Stomach (tissue), 9 donors: ENCODE measurements around the gene UNC5B. TPM values are rescaled to one million over a fixed set of nuclear protein-coding genes. Genes with fewer than 3 reads are reported as not detected.

Experiments used
- DNase-seq, 2 donors: peaks; one replicate each; pipeline versions ENCODE4 v3.0.0 to v3.0.0-alpha.2; 2013 to 2019
- H3K27ac ChIP-seq, 5 donors: fragments of 200-600 bp in 4 of 5; sonication (generic) in 4 of 5; one replicate each; pipeline ENCODE4 v1.5.1; 2013 to 2019; ENCODE audit warnings: mild to moderate bottlenecking in 1 of 5, moderate library complexity in 1 of 5
- H3K27me3 ChIP-seq, 3 donors: fragments of 200-600 bp; sonication (generic); one replicate each; pipeline ENCODE4 v1.5.1; 2017 to 2019; ENCODE audit warnings: mixed run types in 1 of 3
- H3K36me3 ChIP-seq, 4 donors: fragments of 200-600 bp; sonication (generic); 1 replicate in 3 of 4; 2 replicates in 1 of 4; pipeline ENCODE4 v1.5.1; 2016 to 2019
- H3K4me1 ChIP-seq, 4 donors: fragments of 200-600 bp; sonication (generic); one replicate each; pipeline ENCODE4 v1.5.1; 2016 to 2019
- H3K4me3 ChIP-seq, 4 donors: fragments of 200-600 bp; sonication (generic) in 3 of 4; one replicate each; pipeline ENCODE4 v1.5.1; 2016 to 2019; ENCODE audit warnings: mild to moderate bottlenecking in 1 of 4
- H3K9me3 ChIP-seq, 4 donors: fragments of 200-600 bp; sonication (generic); one replicate each; pipeline ENCODE4 v1.5.1; 2016 to 2019
- EP300 ChIP-seq: sonication (generic); formaldehyde crosslinking; IDR thresholded peaks from one replicate; pipeline ENCODE4 v1.6.1; 2017; ENCODE audit warnings: antibody characterized with exemption
- POLR2A ChIP-seq, 4 donors: fragments of 450-650 bp; IDR thresholded peaks; one replicate each; pipeline ENCODE4 v1.6.1; 2016; ENCODE audit warnings: antibody characterized with exemption in 4 of 4, control low read depth in 2 of 4, mild to moderate bottlenecking in 1 of 4, moderate library complexity in 1 of 4
- POLR2AphosphoS5 ChIP-seq, 3 donors: sonication (generic); formaldehyde crosslinking; IDR thresholded peaks; one replicate each; pipeline ENCODE4 v1.6.1; 2016; ENCODE audit warnings: antibody characterized with exemption in 3 of 3
- WGBS, 5 donors: extraction: QIAGEN DNeasy Blood & Tissue Kit in 3 of 5; methylation state at CpG; one replicate each; pipeline versions ENCODE4 v1.1.5 to v1.1.7; 2013 to 2018; 5-methylcytosine and 5-hydroxymethylcytosine counted together
- intact Hi-C: fragments of 100-400 bp; cut with DNase I; formaldehyde crosslinking; loops from one replicate; pipeline ENCODE4 v1.15.1; 2023; ENCODE audit warnings: low total_unique reads
- polyA plus RNA-seq, 3 donors: library from polyadenylated mRNA; stranded (reverse); fragments of 200-250 nt; gene quantifications; one replicate each; pipeline ENCODE4 v1.2.3, GENCODE V29; 2013
- total RNA-seq, 5 donors: library from RNA; depleted of rRNA; stranded (reverse); fragments of >200 nt; gene quantifications; one replicate each; pipeline versions ENCODE4 v1.1.0 to v1.2.3, GENCODE V29; 2014 to 2016
- TF ChIP-seq, protein P1 (sequence below), 7 experiments: fragments of 450-650 bp in 4 of 7; fragments of 200-600 bp in 3 of 7; sonication (generic) in 3 of 7; IDR thresholded peaks; one replicate each; pipeline ENCODE4 v1.5.1; 2016 to 2019; ENCODE audit warnings: antibody characterized with exemption in 7 of 7, control low read depth in 2 of 7, mild to moderate bottlenecking in 1 of 7
- donor health status: healthy with polysubstance abuse.
- donor health status: Bipolar disorder and iron deficiency.
- donor health status: healthy.

UNC5B gene
- total and polyA plus RNA-seq, 8 donors: 1.4 to 42.9 (median 5.7) TPM

- Histone ChIP-seq H3K4me3 (no peak overlapping the region), H3K36me3 (peaks cover 0 to 34% (median 25%) of the 10 kb centered on the region in 4 donors), H3K27me3 (no peaks in the 10 kb centered on the region), H3K4me1 (peaks cover 0 to 5% (median 0%) of the 10 kb centered on the region in 4 donors), H3K9me3 (no peaks in the 10 kb centered on the region), H3K27ac (no peak overlapping the region)
- TF ChIP-seq EP300 (no peak), POLR2A (IDR thresholded peaks at IDR 0.05) (no peak), POLR2AphosphoS5 (IDR thresholded peaks at IDR 0.05) (no peak)
- TF ChIP-seq, protein P1, sequence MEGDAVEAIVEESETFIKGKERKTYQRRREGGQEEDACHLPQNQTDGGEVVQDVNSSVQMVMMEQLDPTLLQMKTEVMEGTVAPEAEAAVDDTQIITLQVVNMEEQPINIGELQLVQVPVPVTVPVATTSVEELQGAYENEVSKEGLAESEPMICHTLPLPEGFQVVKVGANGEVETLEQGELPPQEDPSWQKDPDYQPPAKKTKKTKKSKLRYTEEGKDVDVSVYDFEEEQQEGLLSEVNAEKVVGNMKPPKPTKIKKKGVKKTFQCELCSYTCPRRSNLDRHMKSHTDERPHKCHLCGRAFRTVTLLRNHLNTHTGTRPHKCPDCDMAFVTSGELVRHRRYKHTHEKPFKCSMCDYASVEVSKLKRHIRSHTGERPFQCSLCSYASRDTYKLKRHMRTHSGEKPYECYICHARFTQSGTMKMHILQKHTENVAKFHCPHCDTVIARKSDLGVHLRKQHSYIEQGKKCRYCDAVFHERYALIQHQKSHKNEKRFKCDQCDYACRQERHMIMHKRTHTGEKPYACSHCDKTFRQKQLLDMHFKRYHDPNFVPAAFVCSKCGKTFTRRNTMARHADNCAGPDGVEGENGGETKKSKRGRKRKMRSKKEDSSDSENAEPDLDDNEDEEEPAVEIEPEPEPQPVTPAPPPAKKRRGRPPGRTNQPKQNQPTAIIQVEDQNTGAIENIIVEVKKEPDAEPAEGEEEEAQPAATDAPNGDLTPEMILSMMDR (IDR thresholded peaks at IDR 0.05): no peak
- intact Hi-C loops: loop anchor here (5.0 kb wide), 1 partner anchor 72 kb away; no protein-coding TSS in a partner anchor
- DNase-seq: no peak
- 69 to 78% (median 75%) methylated on average over 6 to 19 of the region's 19 CpGs for WGBS, 5 donors
Observed at GRCh38 chr10:71278691-71279588, 66.6 kb downstream of the UNC5B start.

GRCh38 chr10:71279590-71280170, 67.3 kb downstream of the UNC5B start:
- Histone ChIP-seq H3K9me3 (no peaks in the 10 kb centered on the region), H3K4me3 (no peak overlapping the region), H3K4me1 (peaks cover 0 to 2% (median 0%) of the 10 kb centered on the region in 4 donors), H3K27ac (no peak overlapping the region), H3K36me3 (peaks cover 0 to 39% (median 28%) of the 10 kb centered on the region in 4 donors), H3K27me3 (no peaks in the 10 kb centered on the region)
- TF ChIP-seq EP300 (no peak), POLR2AphosphoS5 (IDR thresholded peaks at IDR 0.05) (no peak), POLR2A (IDR thresholded peaks at IDR 0.05) (no peak)
- intact Hi-C loops: loop anchor here (5.0 kb wide), 2 partner anchors 72 to 357 kb away; no protein-coding TSS in a partner anchor
- 87 to 91% (median 90%) methylated on average over 19 to 22 of the region's 22 CpGs for WGBS, 5 donors
- DNase-seq: no peak

- 36 to 70% (median 53%) methylated on average over 5 of the region's 5 CpGs for WGBS, 5 donors
- TF ChIP-seq POLR2A (IDR thresholded peaks at IDR 0.05) (no peak), EP300 (no peak), POLR2AphosphoS5 (IDR thresholded peaks at IDR 0.05) (no peak)
- TF ChIP-seq, protein P1 (IDR thresholded peaks at IDR 0.05): no peak
- no peaks in the 10 kb centered on the region for H3K9me3 ChIP-seq
- no peak for DNase-seq
- no peaks in the 10 kb centered on the region for H3K4me1 ChIP-seq
- no peak overlapping the region for H3K4me3 ChIP-seq
- H3K27me3 ChIP-seq: no peaks in the 10 kb centered on the region
- intact Hi-C loops: loop anchor here (5.0 kb wide), 1 partner anchor 358 kb away; no protein-coding TSS in a partner anchor
- no peak overlapping the region for H3K27ac ChIP-seq
- H3K36me3 ChIP-seq: peaks cover 0 to 41% (median 28%) of the 10 kb centered on the region in 4 donors
Observed at GRCh38 chr10:71280216-71280615, 67.8 kb downstream of the UNC5B start.

- Histone ChIP-seq H3K27me3 (no peaks in the 10 kb centered on the region), H3K9me3 (no peaks in the 10 kb centered on the region), H3K27ac (no peak overlapping the region), H3K4me1 (no peaks in the 10 kb centered on the region), H3K36me3 (peaks cover 0 to 47% (median 32%) of the 10 kb centered on the region in 4 donors), H3K4me3 (no peak overlapping the region)
- no peak for TF ChIP-seq POLR2AphosphoS5 (IDR thresholded peaks at IDR 0.05)
- WGBS, 5 donors: 30 to 49% (median 45%) methylated on average over 3 of the region's 3 CpGs
- intact Hi-C loops: loop anchor here (5.0 kb wide), 1 partner anchor 359 kb away; no protein-coding TSS in a partner anchor
- DNase-seq: no peak
Observed at GRCh38 chr10:71280825-71281224, 68.5 kb downstream of the UNC5B start.

- intact Hi-C loops: loop anchor here (5.0 kb wide), 1 partner anchor 359 kb away; no protein-coding TSS in a partner anchor
- Histone ChIP-seq H3K27ac (no peak overlapping the region), H3K4me3 (no peak overlapping the region), H3K27me3 (no peaks in the 10 kb centered on the region), H3K9me3 (no peaks in the 10 kb centered on the region), H3K36me3 (peaks cover 0 to 55% (median 41%) of the 10 kb centered on the region in 4 donors), H3K4me1 (no peaks in the 10 kb centered on the region)
- 79 to 90% (median 86%) methylated on average over 8 of the region's 8 CpGs for WGBS, 5 donors
- TF ChIP-seq EP300 (no peak), POLR2AphosphoS5 (IDR thresholded peaks at IDR 0.05) (no peak), POLR2A (IDR thresholded peaks at IDR 0.05) (no peak)
- TF ChIP-seq, protein P1 (IDR thresholded peaks at IDR 0.05): no peak
- no peak for DNase-seq
Observed at GRCh38 chr10:71281646-71282322, 69.4 kb downstream of the UNC5B start.
